Measurements from ENCODE around the gene PITX2.

The PITX2 gene

GRCh38 chr4:110641218-110641617, 18.3 kb upstream of the PITX2 start:
- Histone ChIP-seq H3K9me3 (ENCODE audit: insufficient read depth, low read length) (no peaks in the 10 kb centered on the region), H3K9ac (ENCODE audit: insufficient read length, low read depth) (no peak overlapping the region), H3K36me3 (ENCODE audit: insufficient read depth, insufficient read length, low read length) (no peaks in the 10 kb centered on the region), H3K4me1 (ENCODE audit: insufficient read depth, insufficient read length) (peaks cover 2% of the 10 kb centered on the region), H3K27me3 (ENCODE audit: insufficient read depth, insufficient read length) (peaks cover 62% of the 10 kb centered on the region), H3K4me3 (ENCODE audit: insufficient read length, low read depth) (no peak overlapping the region)
- DNase-seq (ENCODE audit: low read depth, low spot score), result no peak
- no peak for TF ChIP-seq SUZ12 (IDR thresholded peaks at IDR 0.05; ENCODE audit: extremely low read depth, insufficient read depth, insufficient read length)
- no peak for TF ChIP-seq YY1 (IDR thresholded peaks at IDR 0.05; ENCODE audit: insufficient read depth, insufficient read length)
- TF ChIP-seq ZNF274 (IDR thresholded peaks at IDR 0.05; ENCODE audit: low read depth, low read length), result no peak

GRCh38 chr4:110640576-110640975, 17.7 kb upstream of the PITX2 start:
- Histone ChIP-seq H3K27me3 (ENCODE audit: insufficient read depth, insufficient read length) (peaks cover 69% of the 10 kb centered on the region), H3K4me3 (ENCODE audit: insufficient read length, low read depth) (no peak overlapping the region), H3K9ac (ENCODE audit: insufficient read length, low read depth) (no peak overlapping the region), H3K4me1 (ENCODE audit: insufficient read depth, insufficient read length) (peaks cover 2% of the 10 kb centered on the region), H3K36me3 (ENCODE audit: insufficient read depth, insufficient read length, low read length) (no peaks in the 10 kb centered on the region), H3K9me3 (ENCODE audit: insufficient read depth, low read length) (no peaks in the 10 kb centered on the region)
- TF ChIP-seq YY1 (IDR thresholded peaks at IDR 0.05; ENCODE audit: insufficient read depth, insufficient read length) (no peak), ZNF274 (IDR thresholded peaks at IDR 0.05; ENCODE audit: low read depth, low read length) (no peak), SUZ12 (IDR thresholded peaks at IDR 0.05; ENCODE audit: extremely low read depth, insufficient read depth, insufficient read length) (no peak)
- DNase-seq (ENCODE audit: low read depth, low spot score), result no peak

DNA sequence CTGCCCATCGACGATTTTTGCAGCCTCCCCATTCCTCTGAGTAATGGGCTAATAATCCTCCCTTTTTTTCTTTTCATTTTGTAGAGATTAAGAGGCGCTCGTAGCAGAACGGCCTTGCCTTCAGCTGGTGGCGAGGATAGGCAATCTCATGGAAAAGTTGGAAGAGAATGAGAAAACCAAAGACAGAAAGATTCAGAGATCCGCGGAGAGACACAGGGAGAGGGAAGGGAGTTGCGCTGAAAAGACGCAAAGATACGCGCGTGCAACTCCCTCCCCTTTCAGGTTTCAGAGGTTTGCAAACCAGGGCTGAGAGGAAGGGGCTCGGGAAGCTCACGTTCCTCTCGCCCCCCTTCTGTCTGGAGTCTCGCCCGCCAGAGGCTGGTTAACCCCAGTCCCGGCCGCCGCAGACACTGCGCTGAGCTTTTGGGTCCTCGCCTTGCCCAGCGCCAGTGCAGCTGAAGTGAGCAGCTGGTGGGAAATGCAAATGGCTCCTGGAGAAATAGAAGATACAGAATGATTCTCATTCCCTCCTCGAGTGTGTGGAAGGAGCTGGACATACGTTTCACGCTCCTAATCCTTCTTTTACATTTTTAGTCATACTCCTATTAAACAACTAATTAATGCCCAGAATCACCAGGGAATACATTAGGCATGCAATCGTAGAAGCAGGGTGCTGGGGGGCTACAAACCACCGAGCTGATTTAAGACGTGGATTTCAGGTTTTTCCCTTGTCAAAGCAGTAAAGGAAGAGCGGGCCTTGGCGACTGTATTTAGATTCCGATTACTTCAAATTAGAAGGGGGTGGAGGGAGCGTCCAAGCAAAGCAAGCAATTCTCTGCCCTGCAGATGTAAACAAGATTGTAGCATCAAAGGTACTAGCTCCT, 16.6 kb upstream of the PITX2 start:
- Histone ChIP-seq H3K9ac (ENCODE audit: insufficient read length, low read depth) (no peak overlapping the region), H3K4me1 (ENCODE audit: insufficient read depth, insufficient read length) (peaks cover 2% of the 10 kb centered on the region), H3K4me3 (ENCODE audit: insufficient read length, low read depth) (peak overlapping the region; percentile 19), H3K36me3 (ENCODE audit: insufficient read depth, insufficient read length, low read length) (no peaks in the 10 kb centered on the region), H3K27me3 (ENCODE audit: insufficient read depth, insufficient read length) (peaks cover 80% of the 10 kb centered on the region), H3K9me3 (ENCODE audit: insufficient read depth, low read length) (no peaks in the 10 kb centered on the region)
- no peak for DNase-seq (ENCODE audit: low read depth, low spot score)
- TF ChIP-seq SUZ12 (IDR thresholded peaks at IDR 0.05; ENCODE audit: extremely low read depth, insufficient read depth, insufficient read length) (peak; percentile 77), YY1 (IDR thresholded peaks at IDR 0.05; ENCODE audit: insufficient read depth, insufficient read length) (no peak)

DNA sequence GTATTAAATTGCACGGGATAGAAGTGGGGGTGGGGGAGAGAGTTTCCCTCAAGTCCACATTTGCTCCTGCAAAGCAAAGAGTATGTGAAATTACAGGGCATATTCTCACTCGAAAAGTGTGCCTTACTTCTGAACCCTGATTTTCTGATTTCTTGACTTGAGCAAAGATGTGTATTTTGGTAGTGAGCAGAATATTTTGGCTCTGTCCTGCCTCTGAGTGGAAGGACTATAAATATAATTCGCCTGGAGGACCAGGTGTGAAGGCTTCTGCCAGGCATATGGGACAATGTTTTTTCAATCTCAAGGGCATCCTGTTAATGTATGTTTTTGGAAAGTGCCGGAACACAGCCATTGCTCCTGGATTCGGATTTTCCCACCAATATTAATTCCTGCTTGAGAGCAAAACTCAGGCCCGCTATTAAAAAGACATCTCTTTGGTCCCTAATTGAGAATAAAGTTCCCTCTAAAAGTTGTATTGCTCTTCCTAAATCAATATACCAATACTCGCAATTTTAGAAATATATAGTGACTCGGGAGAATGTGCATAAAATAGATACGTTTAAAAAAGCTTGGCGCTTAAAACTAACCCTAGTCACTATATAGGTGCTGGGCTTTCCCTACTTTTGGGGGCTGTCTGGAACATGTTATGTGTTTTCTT, 15.3 kb upstream of the PITX2 start:
- TF ChIP-seq YY1 (IDR thresholded peaks at IDR 0.05; ENCODE audit: insufficient read depth, insufficient read length), result no peak
- no peak for TF ChIP-seq SUZ12 (IDR thresholded peaks at IDR 0.05; ENCODE audit: extremely low read depth, insufficient read depth, insufficient read length)
- TF ChIP-seq ZNF274 (IDR thresholded peaks at IDR 0.05; ENCODE audit: low read depth, low read length), result no peak
- Histone ChIP-seq H3K9ac (ENCODE audit: insufficient read length, low read depth) (no peak overlapping the region), H3K4me3 (ENCODE audit: insufficient read length, low read depth) (peak overlapping the region; percentile 49), H3K4me1 (ENCODE audit: insufficient read depth, insufficient read length) (peaks cover 2% of the 10 kb centered on the region), H3K36me3 (ENCODE audit: insufficient read depth, insufficient read length, low read length) (no peaks in the 10 kb centered on the region), H3K27me3 (ENCODE audit: insufficient read depth, insufficient read length) (peaks cover 91% of the 10 kb centered on the region), H3K9me3 (ENCODE audit: insufficient read depth, low read length) (no peaks in the 10 kb centered on the region)
- no peak for DNase-seq (ENCODE audit: low read depth, low spot score)

DNA sequence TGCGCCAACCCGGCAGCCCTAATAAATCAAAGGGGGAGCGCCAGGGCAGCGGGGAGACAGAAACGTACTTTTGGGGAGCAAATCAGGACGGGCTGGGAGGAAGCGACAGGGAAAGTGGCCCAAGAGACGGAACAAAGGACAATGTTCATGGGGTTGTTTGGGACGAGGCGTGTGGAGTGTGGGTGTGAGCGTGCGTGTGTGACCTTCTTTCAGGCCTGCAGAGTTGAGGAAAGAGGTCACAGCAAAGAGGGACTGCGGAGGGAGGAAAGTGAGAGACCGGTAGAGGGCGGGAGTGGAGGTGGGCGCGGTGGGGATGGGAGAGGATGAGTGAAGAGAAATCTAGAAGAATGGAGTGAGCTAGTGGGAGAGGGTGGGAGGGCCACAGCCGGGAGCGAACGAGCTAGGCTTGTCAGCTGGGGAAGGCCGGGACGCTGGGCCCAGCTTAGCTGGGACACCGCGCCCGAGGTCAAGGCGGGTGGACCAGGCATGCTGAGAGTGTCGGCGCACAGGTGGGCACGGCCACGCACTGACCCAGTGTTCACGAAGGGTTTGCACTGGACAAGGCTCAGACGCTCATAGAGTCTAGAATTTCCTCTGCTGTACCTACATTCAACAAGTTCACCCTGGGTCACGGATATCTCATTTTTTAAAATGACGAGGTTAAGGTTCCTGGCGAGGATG, 14.7 kb upstream of the PITX2 start:
- no peak overlapping the region for H3K9ac ChIP-seq (ENCODE audit: insufficient read length, low read depth)
- H3K36me3 ChIP-seq (ENCODE audit: insufficient read depth, insufficient read length, low read length), result no peaks in the 10 kb centered on the region
- peaks cover 2% of the 10 kb centered on the region for H3K4me1 ChIP-seq (ENCODE audit: insufficient read depth, insufficient read length)
- H3K4me3 ChIP-seq (ENCODE audit: insufficient read length, low read depth), result peak overlapping the region; percentile 49
- DNase-seq (ENCODE audit: low read depth, low spot score), result no peak
- no peaks in the 10 kb centered on the region for H3K9me3 ChIP-seq (ENCODE audit: insufficient read depth, low read length)
- H3K27me3 ChIP-seq (ENCODE audit: insufficient read depth, insufficient read length), result peaks cover 97% of the 10 kb centered on the region
- no peak for TF ChIP-seq ZNF274 (IDR thresholded peaks at IDR 0.05; ENCODE audit: low read depth, low read length)
- no peak for TF ChIP-seq SUZ12 (IDR thresholded peaks at IDR 0.05; ENCODE audit: extremely low read depth, insufficient read depth, insufficient read length)
- no peak for TF ChIP-seq YY1 (IDR thresholded peaks at IDR 0.05; ENCODE audit: insufficient read depth, insufficient read length)

DNA sequence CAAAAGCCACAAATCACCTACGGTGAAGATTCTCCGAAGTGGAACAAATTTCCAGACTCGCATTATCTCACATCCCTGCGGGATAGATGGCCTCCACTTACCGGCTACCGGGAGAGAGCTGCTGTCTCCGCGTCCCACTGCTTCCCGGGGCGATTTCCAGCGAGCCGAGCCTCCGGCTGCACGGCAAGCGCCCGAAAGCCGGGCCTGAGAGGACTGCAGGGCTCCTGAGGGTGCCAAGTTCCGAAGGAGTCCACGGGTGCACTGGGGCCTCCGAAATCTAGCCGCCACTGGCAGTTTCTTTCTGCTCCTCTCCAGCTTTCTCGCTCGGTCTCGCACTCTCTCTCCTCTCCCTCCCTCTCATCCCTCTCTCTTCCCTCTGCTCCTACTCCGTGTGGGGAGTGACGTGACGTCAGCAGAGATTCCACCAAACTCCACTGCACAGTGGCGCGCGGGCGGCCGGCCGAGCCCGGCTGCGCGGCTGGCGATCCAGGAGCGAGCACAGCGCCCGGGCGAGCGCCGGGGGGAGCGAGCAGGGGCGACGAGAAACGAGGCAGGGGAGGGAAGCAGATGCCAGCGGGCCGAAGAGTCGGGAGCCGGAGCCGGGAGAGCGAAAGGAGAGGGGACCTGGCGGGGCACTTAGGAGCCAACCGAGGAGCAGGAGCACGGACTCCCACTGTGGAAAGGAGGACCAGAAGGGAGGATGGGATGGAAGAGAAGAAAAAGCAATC, 14.0 kb upstream of the PITX2 start:
- Histone ChIP-seq H3K36me3 (ENCODE audit: insufficient read depth, insufficient read length, low read length) (no peaks in the 10 kb centered on the region), H3K9ac (ENCODE audit: insufficient read length, low read depth) (peak overlapping the region; percentile 42), H3K9me3 (ENCODE audit: insufficient read depth, low read length) (no peaks in the 10 kb centered on the region), H3K27me3 (ENCODE audit: insufficient read depth, insufficient read length) (peaks cover 100% of the 10 kb centered on the region), H3K4me3 (ENCODE audit: insufficient read length, low read depth) (peak overlapping the region; percentile 49), H3K4me1 (ENCODE audit: insufficient read depth, insufficient read length) (peaks cover 2% of the 10 kb centered on the region)
- TF ChIP-seq ZNF274 (IDR thresholded peaks at IDR 0.05; ENCODE audit: low read depth, low read length), result no peak
- no peak for DNase-seq (ENCODE audit: low read depth, low spot score)

Measured in NT2/D1 (cell line).